ENCODE measurements around the gene DNAL4.

DNAL4 gene

DNA sequence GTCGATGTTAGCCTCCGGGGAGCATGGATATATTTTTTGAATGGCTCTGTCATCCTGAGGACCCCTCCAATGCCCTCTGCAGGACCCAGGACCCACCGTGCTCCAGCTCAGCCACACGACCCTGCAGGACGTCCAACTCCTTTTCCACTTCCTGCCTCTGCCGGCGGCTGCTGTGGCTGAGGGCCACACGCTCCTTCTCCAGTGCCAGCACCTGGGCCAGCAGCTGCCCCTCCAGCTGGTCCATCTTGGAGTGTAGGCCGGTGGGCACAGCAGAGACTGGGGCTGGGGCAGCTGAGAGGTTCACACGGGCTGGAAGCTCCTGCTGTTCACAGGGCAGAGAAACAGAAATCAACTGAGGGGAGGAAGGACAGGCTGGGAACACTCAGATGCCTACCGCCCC, 34.2 kb upstream of the DNAL4 start:
- no peak overlapping the region for H3K4me3 ChIP-seq (ENCODE audit: low read depth, low read length)
- TF ChIP-seq, protein P1, sequence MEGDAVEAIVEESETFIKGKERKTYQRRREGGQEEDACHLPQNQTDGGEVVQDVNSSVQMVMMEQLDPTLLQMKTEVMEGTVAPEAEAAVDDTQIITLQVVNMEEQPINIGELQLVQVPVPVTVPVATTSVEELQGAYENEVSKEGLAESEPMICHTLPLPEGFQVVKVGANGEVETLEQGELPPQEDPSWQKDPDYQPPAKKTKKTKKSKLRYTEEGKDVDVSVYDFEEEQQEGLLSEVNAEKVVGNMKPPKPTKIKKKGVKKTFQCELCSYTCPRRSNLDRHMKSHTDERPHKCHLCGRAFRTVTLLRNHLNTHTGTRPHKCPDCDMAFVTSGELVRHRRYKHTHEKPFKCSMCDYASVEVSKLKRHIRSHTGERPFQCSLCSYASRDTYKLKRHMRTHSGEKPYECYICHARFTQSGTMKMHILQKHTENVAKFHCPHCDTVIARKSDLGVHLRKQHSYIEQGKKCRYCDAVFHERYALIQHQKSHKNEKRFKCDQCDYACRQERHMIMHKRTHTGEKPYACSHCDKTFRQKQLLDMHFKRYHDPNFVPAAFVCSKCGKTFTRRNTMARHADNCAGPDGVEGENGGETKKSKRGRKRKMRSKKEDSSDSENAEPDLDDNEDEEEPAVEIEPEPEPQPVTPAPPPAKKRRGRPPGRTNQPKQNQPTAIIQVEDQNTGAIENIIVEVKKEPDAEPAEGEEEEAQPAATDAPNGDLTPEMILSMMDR (IDR thresholded peaks at IDR 0.05; ENCODE audit: low read depth, low read length, missing control alignments) = no peak
- DNase-seq (ENCODE audit: low read depth) = no peak

DNA sequence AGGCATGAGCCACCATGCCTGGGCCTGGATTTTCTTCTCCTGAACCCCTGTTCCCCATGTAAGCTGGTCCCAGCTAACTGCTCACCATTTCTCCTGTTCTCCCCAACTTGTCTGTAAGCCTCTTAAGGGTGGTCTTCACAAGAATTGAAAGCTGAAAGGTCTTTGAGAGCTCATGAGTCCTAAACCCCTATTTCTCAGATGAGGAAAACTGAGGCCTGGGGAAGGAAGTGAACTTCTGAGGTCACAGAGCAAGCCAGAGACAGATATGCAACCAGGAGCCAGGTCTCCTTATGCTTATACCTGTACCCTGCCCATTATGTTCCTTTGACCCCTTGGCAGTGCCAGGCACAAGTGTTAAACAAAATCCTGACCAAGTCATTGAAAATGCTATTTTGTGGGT, 33.6 kb upstream of the DNAL4 start:
- TF ChIP-seq, protein P1 (IDR thresholded peaks at IDR 0.05; ENCODE audit: low read depth, low read length, missing control alignments) = no peak
- DNase-seq (ENCODE audit: low read depth) = no peak
- no peak overlapping the region for H3K4me3 ChIP-seq (ENCODE audit: low read depth, low read length)

DNA sequence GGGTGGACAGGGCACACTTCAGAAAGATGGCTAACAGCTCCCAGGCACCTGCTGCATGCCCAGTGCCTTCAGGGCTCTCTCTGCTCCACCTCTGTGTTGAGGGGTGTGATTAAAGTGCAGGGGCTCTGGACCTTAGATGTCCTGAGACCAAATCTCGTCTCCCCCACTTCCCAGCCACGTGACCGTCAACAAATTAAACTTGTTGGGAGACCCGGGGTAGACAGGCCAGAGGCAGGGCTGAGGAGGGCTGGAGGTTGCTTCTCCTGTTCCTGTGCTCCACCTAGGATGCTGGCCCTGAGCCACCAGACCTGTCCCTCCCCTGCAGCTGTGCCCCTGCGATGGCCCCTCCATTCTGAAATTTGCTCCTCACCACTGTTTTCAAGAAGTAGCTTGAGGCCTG, 32.9 kb upstream of the DNAL4 start:
- no peak overlapping the region for H3K4me3 ChIP-seq (ENCODE audit: low read depth, low read length)
- DNase-seq (ENCODE audit: low read depth) = no peak
- TF ChIP-seq, protein P1 (IDR thresholded peaks at IDR 0.05; ENCODE audit: low read depth, low read length, missing control alignments) = no peak

DNA sequence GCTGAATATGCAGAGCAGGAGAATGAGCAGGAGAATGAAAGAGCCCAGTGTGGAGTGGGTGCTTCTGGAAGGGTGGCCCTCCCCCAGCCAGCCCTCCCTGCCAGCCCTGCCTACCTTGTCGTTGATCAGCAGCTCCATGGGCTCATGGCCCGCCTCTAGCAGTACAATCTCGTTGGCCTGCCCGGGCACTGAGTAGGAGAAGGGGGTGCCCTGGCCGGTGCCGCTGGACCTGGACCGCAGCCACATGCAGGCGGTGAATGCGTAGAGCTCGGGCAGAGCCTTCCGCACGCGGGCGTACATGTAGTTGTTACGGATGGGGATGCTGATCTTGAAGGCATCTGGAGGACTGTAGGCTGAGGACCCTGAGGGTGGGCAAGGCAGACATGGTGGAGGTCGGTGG, 32.4 kb upstream of the DNAL4 start:
- no peak overlapping the region for H3K4me3 ChIP-seq (ENCODE audit: low read depth, low read length)
- TF ChIP-seq, protein P1 (IDR thresholded peaks at IDR 0.05; ENCODE audit: low read depth, low read length, missing control alignments) = no peak
- DNase-seq (ENCODE audit: low read depth) = no peak

DNA sequence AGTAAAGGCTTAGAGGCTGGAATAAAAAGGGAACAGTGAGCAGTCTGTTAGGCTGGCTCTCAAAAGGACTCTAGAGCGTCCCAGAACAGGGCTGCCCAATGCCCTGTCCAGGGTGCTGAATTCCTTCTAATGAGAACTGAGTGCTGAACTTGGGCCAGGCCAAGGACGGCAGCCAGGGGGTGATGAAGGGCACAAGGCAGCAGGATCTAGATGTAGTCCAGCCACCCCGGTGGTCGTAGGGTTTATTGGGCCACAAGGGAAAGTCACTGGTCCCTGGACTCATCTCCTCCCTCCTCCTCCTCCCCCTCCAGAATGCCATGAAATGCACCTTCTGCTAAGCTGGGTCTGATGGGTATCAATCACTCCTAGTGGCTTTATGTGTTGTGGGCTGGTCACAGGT, 30.6 kb upstream of the DNAL4 start:
- no peak for DNase-seq (ENCODE audit: low read depth)
- TF ChIP-seq, protein P1 (IDR thresholded peaks at IDR 0.05; ENCODE audit: low read depth, low read length, missing control alignments) = peak; percentile 4
- H3K4me3 ChIP-seq (ENCODE audit: low read depth, low read length) = no peak overlapping the region

DNA sequence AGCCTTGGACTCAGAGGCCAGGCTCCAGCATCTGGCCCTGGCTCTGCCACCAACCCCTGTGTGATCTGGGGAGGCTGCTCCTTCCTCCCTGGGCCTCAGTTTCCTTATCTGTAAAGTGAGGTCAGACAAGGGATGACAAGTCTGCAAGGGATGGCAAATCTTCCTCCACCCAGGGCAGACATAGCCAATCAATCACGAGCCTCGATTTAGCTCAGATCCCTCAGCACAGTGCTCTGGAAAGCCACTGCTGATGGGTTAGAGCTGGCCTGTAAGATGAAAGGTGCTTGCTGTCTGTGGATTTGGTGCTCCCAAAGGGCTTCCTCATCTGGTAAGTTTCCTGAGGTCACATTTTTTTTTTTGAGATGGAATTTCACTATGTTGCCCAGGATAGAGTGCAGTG, 29.7 kb upstream of the DNAL4 start:
- no peak for DNase-seq (ENCODE audit: low read depth)
- TF ChIP-seq, protein P1 (IDR thresholded peaks at IDR 0.05; ENCODE audit: low read depth, low read length, missing control alignments) = no peak

DNA sequence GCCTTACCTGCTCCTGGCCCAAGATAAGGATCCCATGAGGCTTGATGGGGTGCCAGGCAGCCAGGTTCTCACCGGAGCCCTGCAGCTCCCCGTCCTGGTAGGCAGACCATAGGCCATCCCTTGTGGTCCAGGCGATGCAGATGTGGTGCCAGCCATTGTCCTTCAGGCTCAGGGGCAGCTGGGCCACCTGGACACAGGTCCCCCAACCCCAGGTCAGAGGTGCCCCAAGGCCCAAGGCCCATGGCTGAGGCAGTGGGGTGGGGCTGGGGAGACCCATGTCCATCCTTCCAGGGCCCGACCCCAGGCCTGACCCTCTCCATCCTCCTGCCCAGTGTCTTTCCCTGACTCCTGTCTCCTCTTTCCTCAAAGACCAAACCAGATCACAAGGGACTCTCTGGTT, 29.1 kb upstream of the DNAL4 start:
- DNase-seq (ENCODE audit: low read depth) = no peak
- H3K4me3 ChIP-seq (ENCODE audit: low read depth, low read length) = no peak overlapping the region
- TF ChIP-seq, protein P1 (IDR thresholded peaks at IDR 0.05; ENCODE audit: low read depth, low read length, missing control alignments) = no peak

More for the DNA sequence above, 29.7 kb upstream of the DNAL4 start:
- no peak overlapping the region for H3K4me3 ChIP-seq (ENCODE audit: low read depth, low read length)

All from GM12864 (cell line).